Measurements from ENCODE around the gene STH. TPM values are rescaled to one million over a fixed set of nuclear protein-coding genes. Genes with fewer than 3 reads are reported as not detected.

STH gene
- total and polyA plus RNA-seq, 9 of the 15 experiments (the other 6 are each of a cell fraction or from before 2014, with no cell fraction given): not detected

DNA sequence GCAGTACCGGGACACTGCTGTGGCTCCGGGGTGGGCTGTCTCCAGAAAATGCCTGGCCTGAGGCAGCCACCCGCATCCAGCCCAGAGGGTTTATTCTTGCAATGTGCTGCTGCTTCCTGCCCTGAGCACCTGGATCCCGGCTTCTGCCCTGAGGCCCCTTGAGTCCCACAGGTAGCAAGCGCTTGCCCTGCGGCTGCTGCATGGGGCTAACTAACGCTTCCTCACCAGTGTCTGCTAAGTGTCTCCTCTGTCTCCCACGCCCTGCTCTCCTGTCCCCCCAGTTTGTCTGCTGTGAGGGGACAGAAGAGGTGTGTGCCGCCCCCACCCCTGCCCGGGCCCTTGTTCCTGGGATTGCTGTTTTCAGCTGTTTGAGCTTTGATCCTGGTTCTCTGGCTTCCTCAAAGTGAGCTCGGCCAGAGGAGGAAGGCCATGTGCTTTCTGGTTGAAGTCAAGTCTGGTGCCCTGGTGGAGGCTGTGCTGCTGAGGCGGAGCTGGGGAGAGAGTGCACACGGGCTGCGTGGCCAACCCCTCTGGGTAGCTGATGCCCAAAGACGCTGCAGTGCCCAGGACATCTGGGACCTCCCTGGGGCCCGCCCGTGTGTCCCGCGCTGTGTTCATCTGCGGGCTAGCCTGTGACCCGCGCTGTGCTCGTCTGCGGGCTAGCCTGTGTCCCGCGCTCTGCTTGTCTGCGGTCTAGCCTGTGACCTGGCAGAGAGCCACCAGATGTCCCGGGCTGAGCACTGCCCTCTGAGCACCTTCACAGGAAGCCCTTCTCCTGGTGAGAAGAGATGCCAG is 12.9 kb downstream of the STH start:
- intact Hi-C loops (cut with micrococcal nuclease): no loop called here
- CTCF ChIA-PET (ENCODE audit: low intra/inter-chr PET ratio): no interaction called here
- no peak overlapping the region for H3K4me2 ChIP-seq (ENCODE audit: insufficient read depth, low read length)

More for the DNA sequence above, 12.9 kb downstream of the STH start:
- no peak for FAIRE-seq
- WGBS (ENCODE audit: insufficient coverage, low coverage, missing lambda C conversion rate): 32% methylated on average over 28 of the region's 28 CpGs
- no peaks in the 10 kb centered on the region for H3K79me2 ChIP-seq (ENCODE audit: control insufficient read depth, insufficient read depth, low read length)
- TF ChIP-seq KLF10 (CRISPR knock-in tag; IDR thresholded peaks at IDR 0.05): no peak
- TF ChIP-seq IRF2 (CRISPR knock-in tag; IDR thresholded peaks at IDR 0.05): no peak
- no peak for TF ChIP-seq MECOM (CRISPR knock-in tag; IDR thresholded peaks at IDR 0.05)
- TF ChIP-seq ZKSCAN3 (CRISPR knock-in tag; IDR thresholded peaks at IDR 0.05): peak; percentile 93
- no peak for TF ChIP-seq CSDE1 (IDR thresholded peaks at IDR 0.05)
- TF ChIP-seq, protein P1, sequence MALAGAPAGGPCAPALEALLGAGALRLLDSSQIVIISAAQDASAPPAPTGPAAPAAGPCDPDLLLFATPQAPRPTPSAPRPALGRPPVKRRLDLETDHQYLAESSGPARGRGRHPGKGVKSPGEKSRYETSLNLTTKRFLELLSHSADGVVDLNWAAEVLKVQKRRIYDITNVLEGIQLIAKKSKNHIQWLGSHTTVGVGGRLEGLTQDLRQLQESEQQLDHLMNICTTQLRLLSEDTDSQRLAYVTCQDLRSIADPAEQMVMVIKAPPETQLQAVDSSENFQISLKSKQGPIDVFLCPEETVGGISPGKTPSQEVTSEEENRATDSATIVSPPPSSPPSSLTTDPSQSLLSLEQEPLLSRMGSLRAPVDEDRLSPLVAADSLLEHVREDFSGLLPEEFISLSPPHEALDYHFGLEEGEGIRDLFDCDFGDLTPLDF (CRISPR knock-in tag; IDR thresholded peaks at IDR 0.05): no peak
- TF ChIP-seq L3MBTL2 (IDR thresholded peaks at IDR 0.05): 0 out of 2 replicates have a peak, but pooled peaks have one; percentile 19
- TF ChIP-seq THRA (IDR thresholded peaks at IDR 0.05): no peak
- TF ChIP-seq SMARCC2 (IDR thresholded peaks at IDR 0.05; ENCODE audit: low read depth): no peak
- no peak for TF ChIP-seq KLF1 (tag; IDR thresholded peaks at IDR 0.05)
- no peak for ATAC-seq
- no peak overlapping the region for H3K4me3 ChIP-seq
- H3K27me3 ChIP-seq (ENCODE audit: control insufficient read depth in 2 of 2, insufficient read depth in 2 of 2, low read length in 2 of 2): peaks cover 3 to 34% of the 10 kb centered on the region in 2 experiments; a peak in 3 of 5 replicates
- in situ Hi-C loops (cut with MboI): no loop called here
- H2AFZ ChIP-seq (ENCODE audit: low read depth, low read length): 0 out of 2 replicates have a peak overlapping the region, but pooled peaks have one; percentile 16
- H3K9me1 ChIP-seq (ENCODE audit: control insufficient read depth, insufficient read depth, low read length): no peaks in the 10 kb centered on the region
- no peak overlapping the region for H3K27ac ChIP-seq (ENCODE audit: extremely low read depth, low read depth, low read length)
- no peaks in the 10 kb centered on the region for H3K36me3 ChIP-seq (ENCODE audit: control insufficient read depth, insufficient read depth, low read length)
- peak overlapping the region in 1 of 2 experiments; percentile 43; a peak in 1 of 4 replicates for H3K9ac ChIP-seq (ENCODE audit: insufficient read depth in 1 of 2, low read depth in 2 of 2, low read length in 2 of 2)
- no peak for DNase-seq (ENCODE audit: extremely low read depth in 1 of 4, low spot score in 3 of 4)
- H3K9me3 ChIP-seq (replicated peaks; ENCODE audit: control insufficient read depth, insufficient read depth, low read depth, low read length): no peaks in the 10 kb centered on the region
- H3K4me1 ChIP-seq (replicated peaks in 1 of 2; ENCODE audit: control insufficient read depth in 2 of 2, insufficient read depth in 2 of 2, low read length in 2 of 2): peaks cover 0 to 27% of the 10 kb centered on the region in 2 experiments; a peak in 4 of 5 replicates
- H4K20me1 ChIP-seq (replicated peaks; ENCODE audit: control insufficient read depth, insufficient read depth, low read length): peaks cover 3% of the 10 kb centered on the region; the same call in 1 of the 2 replicates
- BruUV-seq (replicated peaks): no TSS peak
- POLR2A ChIA-PET: interaction anchor here (1.3 kb wide), 1 partner anchor 108 kb away, joined by 3 read pairs; no protein-coding TSS in a partner anchor

All from K562 (cell line).